Activated CD8-positive, alpha-beta memory T cell treated with anti-CD3 and anti-CD28 coated beads for 4 hours (primary cell): ENCODE measurements around the gene MAMSTR.

Source experiments
- DNase-seq, 2 donors: peaks; one replicate each; pipeline ENCODE4 v3.0.0-alpha.2; 2020; ENCODE audit warnings: low read depth in 2 of 2

Gene MAMSTR

GRCh38 chr19:48663667-48664066, 55.9 kb downstream of the MAMSTR start:
- DNase-seq, result no peak
